ENCODE measurements around the gene ATMIN.

DNA sequence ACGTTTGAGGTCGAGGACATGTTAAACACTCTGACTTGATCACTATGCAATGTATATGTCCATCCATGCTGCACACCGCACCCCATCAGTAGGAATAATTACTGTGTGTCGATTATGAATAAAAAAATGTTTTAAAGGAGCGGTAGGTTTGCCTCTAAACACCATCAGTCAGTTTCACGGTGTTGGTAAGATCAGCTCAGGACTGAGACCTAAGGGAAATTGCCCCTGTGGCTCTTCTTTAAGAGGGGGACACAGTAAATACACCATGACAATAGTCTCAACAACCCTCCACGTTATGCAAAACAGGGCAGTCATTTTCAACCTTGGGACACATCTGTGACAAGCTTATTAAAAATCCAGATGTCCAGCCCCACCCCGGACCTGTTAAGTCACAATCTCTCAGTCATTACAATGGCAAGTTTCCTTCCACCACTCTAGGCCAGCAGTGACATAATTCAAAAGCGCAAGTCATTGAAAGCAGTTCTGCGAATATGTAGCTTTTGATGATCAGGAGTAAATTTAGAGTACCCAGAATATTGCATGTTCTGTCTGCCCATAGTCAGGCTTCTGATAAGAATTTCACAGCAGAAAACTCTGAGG lies 1.2 kb downstream of the ATMIN start:
- TF ChIP-seq POLR2AphosphoS5 (IDR thresholded peaks at IDR 0.05), result no peak
- no peak for TF ChIP-seq CTCF (IDR thresholded peaks at IDR 0.05)

Data from suprapubic skin (tissue), 3 donors.